ENCODE measurements around the gene CREB5. TPM values are rescaled to one million over a fixed set of nuclear protein-coding genes. Genes with fewer than 3 reads are reported as not detected.

CREB5 gene
- total and polyA plus RNA-seq, 7 donors, result 0.80 to 42.1 (median 4.6) TPM

DNA sequence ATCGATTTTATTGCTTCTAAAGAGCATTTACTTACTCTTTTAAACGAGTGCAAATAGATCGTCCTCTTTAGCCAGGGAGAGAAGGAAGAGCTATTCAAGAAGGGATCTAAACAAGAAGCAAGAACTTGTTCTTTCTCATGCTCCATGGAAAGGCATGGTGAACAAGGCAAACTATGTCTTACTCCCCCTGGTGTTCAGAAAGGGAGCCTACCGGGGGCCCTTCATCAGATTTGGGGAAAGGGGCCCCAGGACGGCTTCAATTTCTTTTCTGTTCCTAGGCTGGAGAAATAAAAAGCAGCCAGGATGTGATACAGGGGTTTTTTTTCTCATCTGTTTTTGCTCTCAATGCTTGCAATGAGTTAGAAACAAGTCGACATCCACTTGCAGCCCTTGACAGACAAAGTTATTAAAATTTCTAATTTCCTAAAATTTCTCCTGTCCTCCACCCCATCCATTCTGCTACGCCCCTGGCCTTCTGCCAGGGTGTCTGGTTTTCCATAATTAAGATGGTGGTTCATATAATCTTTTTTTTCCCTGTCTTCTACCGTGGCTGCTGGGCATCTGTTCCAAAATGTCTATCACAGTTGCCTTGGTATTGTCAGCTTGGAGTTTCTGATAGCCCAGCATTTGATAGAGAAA, 214.4 kb downstream of the CREB5 start:
- no peak for DNase-seq
- TF ChIP-seq EP300 (IDR thresholded peaks at IDR 0.05), result no peak
- TF ChIP-seq POLR2A (IDR thresholded peaks at IDR 0.05), result no peak
- TF ChIP-seq POLR2AphosphoS5 (IDR thresholded peaks at IDR 0.05), result no peak
- TF ChIP-seq CTCF (IDR thresholded peaks at IDR 0.05), result peak in 3 of 4 experiments; percentile 28 to 55 (median 29)
- H3K4me3 ChIP-seq, result no peak overlapping the region
- no peaks in the 10 kb centered on the region for H3K36me3 ChIP-seq
- peak overlapping the region in 1 of 4 donors; percentile 48 for H3K27ac ChIP-seq
- no peaks in the 10 kb centered on the region for H3K27me3 ChIP-seq
- peaks cover 0 to 53% (median 35%) of the 10 kb centered on the region in 4 donors for H3K4me1 ChIP-seq
- intact Hi-C loops (cut with DNase I), result loop anchor here (5.0 kb wide), 2 partner anchors 56 to 219 kb away; no protein-coding TSS in a partner anchor
- H3K9me3 ChIP-seq, result no peaks in the 10 kb centered on the region
- 20 to 37% methylated on average over 8 of the region's 8 CpGs for WGBS, 2 donors

DNA sequence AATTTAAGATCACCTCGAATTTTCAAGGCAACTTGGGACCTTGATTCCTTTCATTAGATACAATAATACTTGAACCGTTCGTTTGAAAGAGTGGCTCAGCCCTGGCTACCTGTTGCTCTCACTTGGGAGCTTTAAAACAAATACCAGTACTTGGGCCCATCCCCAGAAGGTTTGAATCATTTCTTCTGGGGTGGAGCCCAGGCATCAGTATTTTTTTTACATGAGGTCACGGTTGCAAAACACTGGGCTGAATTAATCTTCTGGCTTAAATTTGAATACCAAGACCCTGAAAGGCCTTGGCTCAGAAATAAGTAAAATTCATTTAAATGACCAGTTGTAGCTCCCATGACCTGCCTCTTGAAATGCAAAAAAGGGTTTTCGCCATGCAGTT, 214.9 kb downstream of the CREB5 start:
- H3K27ac ChIP-seq, result peak overlapping the region in 1 of 4 donors; percentile 48
- WGBS, 2 donors, result 68 to 79% methylated on average over 5 of the region's 5 CpGs
- no peak for DNase-seq

DNA sequence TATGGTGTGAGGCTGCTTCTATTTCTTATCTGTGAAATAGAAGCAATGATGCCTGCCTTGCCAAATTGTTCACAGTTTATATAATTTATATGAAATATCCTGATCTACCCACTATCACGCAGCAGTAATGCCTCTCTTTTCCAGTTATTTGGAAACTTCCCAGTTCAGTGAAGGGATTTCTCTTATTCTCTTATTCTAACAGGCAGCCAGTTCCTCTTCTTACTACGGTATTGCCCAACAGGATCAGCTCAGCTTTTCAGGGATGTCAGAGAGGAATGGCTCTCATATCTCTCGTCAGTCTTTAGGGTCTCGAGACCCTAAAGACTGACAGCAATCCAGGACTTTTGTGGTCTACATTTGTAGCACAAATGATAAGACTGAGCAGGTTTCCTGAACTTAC, 215.6 kb downstream of the CREB5 start:
- DNase-seq, result no peak
- no peaks in the 10 kb centered on the region for H3K9me3 ChIP-seq
- no peak for TF ChIP-seq POLR2A (IDR thresholded peaks at IDR 0.05)
- TF ChIP-seq CTCF (IDR thresholded peaks at IDR 0.05), result no peak
- TF ChIP-seq EP300 (IDR thresholded peaks at IDR 0.05), result no peak
- no peak for TF ChIP-seq POLR2AphosphoS5 (IDR thresholded peaks at IDR 0.05)
- intact Hi-C loops (cut with DNase I), result loop anchor here (5.0 kb wide), 2 partner anchors 54 to 221 kb away; no protein-coding TSS in a partner anchor
- peaks cover 0 to 51% (median 32%) of the 10 kb centered on the region in 4 donors for H3K4me1 ChIP-seq
- no peak overlapping the region for H3K4me3 ChIP-seq
- H3K36me3 ChIP-seq, result no peaks in the 10 kb centered on the region
- H3K27ac ChIP-seq, result peak overlapping the region in 2 of 4 donors; percentile 23 to 62
- H3K27me3 ChIP-seq, result no peaks in the 10 kb centered on the region
- WGBS, 2 donors, result 63 to 76% methylated on average over 4 of the region's 4 CpGs

More for the DNA sequence above, 214.9 kb downstream of the CREB5 start:
- Histone ChIP-seq H3K4me1 (peaks cover 0 to 53% (median 35%) of the 10 kb centered on the region in 4 donors), H3K9me3 (no peaks in the 10 kb centered on the region), H3K27me3 (no peaks in the 10 kb centered on the region), H3K4me3 (no peak overlapping the region), H3K36me3 (no peaks in the 10 kb centered on the region)
- TF ChIP-seq EP300 (IDR thresholded peaks at IDR 0.05) (no peak), POLR2A (IDR thresholded peaks at IDR 0.05) (no peak), POLR2AphosphoS5 (IDR thresholded peaks at IDR 0.05) (no peak), CTCF (IDR thresholded peaks at IDR 0.05) (no peak)
- intact Hi-C loops (cut with DNase I), result loop anchor here (5.0 kb wide), 2 partner anchors 55 to 220 kb away; no protein-coding TSS in a partner anchor

- H3K27ac ChIP-seq, result peak overlapping the region in 3 of 4 donors; percentile 31 to 62 (median 60)
- no peaks in the 10 kb centered on the region for H3K36me3 ChIP-seq
- H3K4me1 ChIP-seq, result peaks cover 0 to 39% (median 22%) of the 10 kb centered on the region in 4 donors
- TF ChIP-seq POLR2A (IDR thresholded peaks at IDR 0.05), result no peak
- TF ChIP-seq POLR2AphosphoS5 (IDR thresholded peaks at IDR 0.05), result peak in 2 of 4 donors; percentile 12 to 44
- no peak for TF ChIP-seq CTCF (IDR thresholded peaks at IDR 0.05)
- TF ChIP-seq EP300 (IDR thresholded peaks at IDR 0.05), result no peak
- 52 to 56% methylated on average over 4 of the region's 4 CpGs for WGBS, 2 donors
- H3K4me3 ChIP-seq, result no peak overlapping the region
- no peaks in the 10 kb centered on the region for H3K9me3 ChIP-seq
- peak; percentile 70 for DNase-seq
- intact Hi-C loops (cut with DNase I), result loop anchor here (5.0 kb wide), 2 partner anchors 53 to 222 kb away; no protein-coding TSS in a partner anchor
- no peaks in the 10 kb centered on the region for H3K27me3 ChIP-seq
Observed at GRCh38 chr7:28629216-28629842, 217.0 kb downstream of the CREB5 start.
